Liver (tissue), 3 donors: Measurements from ENCODE around the gene LPAR1.

Source experiments
- ATF3 ChIP-seq: IDR thresholded peaks from 2 replicates; pipeline ENCODE4 v1.6.1; 2016; ENCODE audit warnings: antibody characterized with exemption
- CTCF ChIP-seq: fragments of 150-350 bp; IDR thresholded peaks from 2 replicates; pipeline ENCODE4 v1.5.1; 2017; ENCODE audit warnings: improper control_type of control experiment, low read depth, low read length; ENCODE audit not compliant: missing input control
- EGR1 ChIP-seq, 2 donors: IDR thresholded peaks; 2 replicates each; pipeline ENCODE4 v1.6.1; 2016 to 2018; ENCODE audit warnings: antibody characterized with exemption in 2 of 2, low read depth in 2 of 2
- GABPA ChIP-seq, 2 donors: IDR thresholded peaks in 1 of 2; conservative IDR thresholded peaks in 1 of 2; 2 replicates each; pipeline ENCODE4 v1.6.1; 2016; ENCODE audit warnings: antibody characterized with exemption in 2 of 2, mild to moderate bottlenecking in 1 of 2, moderate library complexity in 1 of 2
- HNF4A ChIP-seq, 2 donors: conservative IDR thresholded peaks; 2 replicates each; pipeline ENCODE4 v1.6.1; 2016; ENCODE audit warnings: antibody characterized with exemption in 2 of 2, mild to moderate bottlenecking in 2 of 2
- JUND ChIP-seq, 2 donors: IDR thresholded peaks; 2 replicates each; pipeline ENCODE4 v1.6.1; 2016; ENCODE audit warnings: antibody characterized with exemption in 2 of 2
- MAX ChIP-seq: IDR thresholded peaks from 2 replicates; pipeline ENCODE4 v1.6.1; 2016; ENCODE audit warnings: antibody characterized with exemption
- RAD21 ChIP-seq, 2 donors: IDR thresholded peaks; 2 replicates each; pipeline ENCODE4 v1.6.1; 2016; ENCODE audit warnings: antibody characterized with exemption in 2 of 2, mild to moderate bottlenecking in 2 of 2
- REST ChIP-seq: IDR thresholded peaks from 2 replicates; pipeline ENCODE4 v1.6.1; 2016; ENCODE audit warnings: antibody characterized with exemption, mild to moderate bottlenecking
- RXRA ChIP-seq, 2 donors: IDR thresholded peaks; 2 replicates each; pipeline ENCODE4 v1.6.1; 2017 to 2018; ENCODE audit warnings: antibody characterized with exemption in 2 of 2, mild to moderate bottlenecking in 1 of 2
- SP1 ChIP-seq: IDR thresholded peaks from 2 replicates; pipeline ENCODE4 v1.6.1; 2018; ENCODE audit warnings: antibody characterized with exemption, mild to moderate bottlenecking
- TAF1 ChIP-seq: conservative IDR thresholded peaks from 2 replicates; pipeline ENCODE4 v1.6.1; 2016; ENCODE audit warnings: antibody characterized with exemption, mild to moderate bottlenecking
- YY1 ChIP-seq: IDR thresholded peaks from 2 replicates; pipeline ENCODE4 v1.6.1; 2016; ENCODE audit warnings: antibody characterized with exemption, mild to moderate bottlenecking
- donor health status: healthy.
- donor health status: healthy.

GRCh38 chr9:110832926-110833325, 205.3 kb downstream of the LPAR1 start:
- TF ChIP-seq TAF1, result no peak
- no peak for TF ChIP-seq SP1
- no peak for TF ChIP-seq CTCF
- no peak for TF ChIP-seq HNF4A (conservative IDR thresholded peaks at IDR 0.05)
- TF ChIP-seq RAD21 (IDR thresholded peaks at IDR 0.05), result no peak
- TF ChIP-seq GABPA (IDR thresholded peaks at IDR 0.05 in 1 of 2, conservative IDR thresholded peaks at IDR 0.05 in 1 of 2), result no peak
- no peak for TF ChIP-seq REST
- TF ChIP-seq ATF3, result no peak
- no peak for TF ChIP-seq EGR1 (IDR thresholded peaks at IDR 0.05; ENCODE audit: low read depth in 2 of 2)
- no peak for TF ChIP-seq JUND (IDR thresholded peaks at IDR 0.05)
- TF ChIP-seq MAX, result no peak
- TF ChIP-seq RXRA (IDR thresholded peaks at IDR 0.05), result no peak
- TF ChIP-seq YY1, result no peak
